ENCODE data around the gene CXCR4.

DNA sequence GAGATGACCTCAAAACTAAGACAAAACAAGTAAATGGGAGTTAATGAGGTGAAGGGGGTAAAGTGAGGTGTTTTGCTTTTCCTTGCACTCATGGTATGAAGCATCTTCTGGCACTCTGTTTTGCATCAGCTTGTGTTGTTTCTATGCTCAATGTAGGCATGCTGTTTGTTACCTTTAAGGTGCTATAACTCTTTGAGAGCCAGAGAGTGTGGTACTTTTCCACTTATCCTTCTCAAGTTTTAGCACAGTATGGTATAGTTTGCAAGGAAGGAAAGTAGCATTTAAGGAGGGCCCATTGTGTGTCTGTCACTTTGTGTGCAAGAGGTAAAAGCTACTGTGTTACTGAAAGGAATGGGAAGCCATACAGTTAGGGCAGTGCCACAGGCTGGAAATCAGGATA, 17.5 kb upstream of the CXCR4 start:
- TF ChIP-seq, protein P1, sequence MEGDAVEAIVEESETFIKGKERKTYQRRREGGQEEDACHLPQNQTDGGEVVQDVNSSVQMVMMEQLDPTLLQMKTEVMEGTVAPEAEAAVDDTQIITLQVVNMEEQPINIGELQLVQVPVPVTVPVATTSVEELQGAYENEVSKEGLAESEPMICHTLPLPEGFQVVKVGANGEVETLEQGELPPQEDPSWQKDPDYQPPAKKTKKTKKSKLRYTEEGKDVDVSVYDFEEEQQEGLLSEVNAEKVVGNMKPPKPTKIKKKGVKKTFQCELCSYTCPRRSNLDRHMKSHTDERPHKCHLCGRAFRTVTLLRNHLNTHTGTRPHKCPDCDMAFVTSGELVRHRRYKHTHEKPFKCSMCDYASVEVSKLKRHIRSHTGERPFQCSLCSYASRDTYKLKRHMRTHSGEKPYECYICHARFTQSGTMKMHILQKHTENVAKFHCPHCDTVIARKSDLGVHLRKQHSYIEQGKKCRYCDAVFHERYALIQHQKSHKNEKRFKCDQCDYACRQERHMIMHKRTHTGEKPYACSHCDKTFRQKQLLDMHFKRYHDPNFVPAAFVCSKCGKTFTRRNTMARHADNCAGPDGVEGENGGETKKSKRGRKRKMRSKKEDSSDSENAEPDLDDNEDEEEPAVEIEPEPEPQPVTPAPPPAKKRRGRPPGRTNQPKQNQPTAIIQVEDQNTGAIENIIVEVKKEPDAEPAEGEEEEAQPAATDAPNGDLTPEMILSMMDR (IDR thresholded peaks at IDR 0.05) = no peak
- no peak for TF ChIP-seq POLR2AphosphoS5 (IDR thresholded peaks at IDR 0.05)
- no peak for TF ChIP-seq EP300 (IDR thresholded peaks at IDR 0.05)
- no peak for TF ChIP-seq POLR2A (IDR thresholded peaks at IDR 0.05)

All from sigmoid colon (tissue), 4 donors.